Colon (tissue), 2 donors: ENCODE results near the gene IL31RA.

ENCODE experiments used
- FAIRE-seq: peaks from 2 replicates; lab custom pipeline; 2012; peaks lifted over from hg19 to GRCh38; lab: Jason Lieb, UNC
- donor health status: control.
- donor health status: control.

Gene IL31RA

GRCh38 chr5:55903121-55903701, 52.1 kb downstream of the IL31RA start:
- no peak for FAIRE-seq

GRCh38 chr5:55904152-55904551, 53.0 kb downstream of the IL31RA start:
- FAIRE-seq, result no peak

- no peak for FAIRE-seq
These were observed 54.1 kb downstream of the IL31RA start for GRCh38 chr5:55905251-55905650.

DNA sequence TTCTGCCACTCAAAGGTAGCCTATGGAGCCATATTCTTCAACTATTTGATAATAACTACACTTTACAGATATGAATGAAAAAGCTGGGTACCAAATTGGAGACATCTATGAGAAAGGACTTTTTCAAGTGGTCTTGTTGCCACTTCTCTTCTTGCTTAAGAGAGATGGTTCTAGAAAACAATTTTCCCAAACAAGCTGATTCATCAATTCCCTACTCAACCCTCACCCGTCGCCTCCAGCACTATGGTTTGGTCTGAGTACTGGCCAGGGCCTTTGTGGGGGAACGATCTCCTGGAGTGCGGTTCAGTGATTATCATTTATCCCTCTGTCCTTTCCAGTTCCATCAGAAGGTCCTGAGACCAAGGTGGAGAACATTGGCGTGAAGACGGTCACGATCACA, 56.8 kb downstream of the IL31RA start:
- no peak for FAIRE-seq

- no peak for FAIRE-seq
These were observed 57.6 kb downstream of the IL31RA start for GRCh38 chr5:55908804-55909203.

DNA sequence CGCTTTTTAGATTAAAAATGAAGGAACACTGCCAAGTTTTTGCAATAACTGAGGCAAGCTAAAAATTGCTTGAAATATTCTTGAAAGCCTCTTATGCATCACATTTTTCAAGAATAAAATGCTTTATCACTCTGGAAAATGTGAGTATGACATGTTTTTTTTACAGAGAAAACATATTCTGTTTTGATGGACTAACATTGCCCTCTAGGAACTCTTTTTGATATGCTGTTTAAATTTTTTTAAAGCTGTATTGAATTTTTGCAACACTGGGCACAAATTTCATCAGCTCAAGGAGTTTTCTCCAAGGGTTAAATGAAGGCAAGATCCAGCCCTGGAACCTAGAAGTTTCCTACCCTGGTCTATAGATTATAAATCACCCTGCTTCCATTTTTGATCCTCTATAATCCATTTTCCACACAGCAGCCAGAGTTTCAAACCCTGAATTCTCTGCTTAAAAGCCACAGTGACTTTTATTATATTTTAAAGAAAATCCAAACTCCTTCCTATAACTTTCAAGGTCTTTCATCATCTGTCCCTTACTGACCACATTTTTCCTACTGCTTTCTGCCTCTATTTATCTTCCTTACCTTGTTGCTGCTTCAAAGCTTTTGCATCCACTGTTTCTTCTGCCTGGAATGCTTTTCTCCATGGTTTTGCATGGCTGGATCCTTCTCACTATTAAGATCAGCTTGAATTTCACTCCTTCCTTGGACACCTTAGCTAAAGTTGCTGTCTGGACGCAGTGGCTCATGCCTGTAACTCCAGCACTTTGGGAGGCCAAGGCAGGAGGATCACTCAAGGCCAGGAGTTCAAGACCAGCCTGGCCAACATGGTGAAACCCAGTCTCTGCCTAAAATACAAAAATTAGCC, 60.9 kb downstream of the IL31RA start:
- FAIRE-seq, result no peak

GRCh38 chr5:55913466-55914413, 62.6 kb downstream of the IL31RA start:
- FAIRE-seq, result no peak

DNA sequence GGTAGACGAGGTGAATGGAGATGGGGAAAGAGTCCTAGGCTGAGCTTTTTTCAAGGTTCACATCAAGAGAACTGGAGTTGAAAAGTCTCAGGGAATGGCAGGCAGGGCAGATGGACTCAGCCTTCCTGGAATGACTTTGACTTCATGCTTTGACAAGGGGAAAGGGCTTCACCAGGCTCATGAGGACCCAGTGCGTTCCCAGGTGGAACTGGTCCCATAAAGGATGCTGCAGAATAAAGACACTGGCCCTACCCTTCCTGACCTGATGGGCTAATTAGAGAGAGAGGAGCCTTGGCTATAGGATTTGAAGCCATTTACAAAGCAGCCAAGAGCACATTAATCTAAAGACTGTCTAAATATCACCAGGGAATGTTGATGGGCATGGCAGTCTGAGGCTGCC, 63.8 kb downstream of the IL31RA start:
- no peak for FAIRE-seq

- no peak for FAIRE-seq
These were observed 64.6 kb downstream of the IL31RA start for GRCh38 chr5:55915783-55916182.

DNA sequence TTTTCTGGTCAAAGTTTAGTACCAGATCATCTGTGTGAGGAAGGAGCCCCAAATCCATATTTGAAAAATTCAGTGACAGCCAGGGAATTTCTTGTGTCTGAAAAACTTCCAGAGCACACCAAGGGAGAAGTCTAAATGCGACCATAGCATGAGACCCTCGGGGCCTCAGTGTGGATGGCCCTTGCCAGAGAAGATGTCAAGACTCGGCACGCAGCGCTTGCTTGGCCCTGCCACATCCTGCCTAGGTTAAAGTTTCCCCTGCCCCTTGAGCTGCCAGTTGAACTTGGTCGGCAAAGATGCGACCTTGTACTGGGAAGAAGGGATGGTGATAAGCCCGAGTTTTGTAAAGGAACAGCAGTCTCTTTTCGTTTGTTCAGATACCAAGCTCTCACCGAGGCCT, 65.8 kb downstream of the IL31RA start:
- no peak for FAIRE-seq

DNA sequence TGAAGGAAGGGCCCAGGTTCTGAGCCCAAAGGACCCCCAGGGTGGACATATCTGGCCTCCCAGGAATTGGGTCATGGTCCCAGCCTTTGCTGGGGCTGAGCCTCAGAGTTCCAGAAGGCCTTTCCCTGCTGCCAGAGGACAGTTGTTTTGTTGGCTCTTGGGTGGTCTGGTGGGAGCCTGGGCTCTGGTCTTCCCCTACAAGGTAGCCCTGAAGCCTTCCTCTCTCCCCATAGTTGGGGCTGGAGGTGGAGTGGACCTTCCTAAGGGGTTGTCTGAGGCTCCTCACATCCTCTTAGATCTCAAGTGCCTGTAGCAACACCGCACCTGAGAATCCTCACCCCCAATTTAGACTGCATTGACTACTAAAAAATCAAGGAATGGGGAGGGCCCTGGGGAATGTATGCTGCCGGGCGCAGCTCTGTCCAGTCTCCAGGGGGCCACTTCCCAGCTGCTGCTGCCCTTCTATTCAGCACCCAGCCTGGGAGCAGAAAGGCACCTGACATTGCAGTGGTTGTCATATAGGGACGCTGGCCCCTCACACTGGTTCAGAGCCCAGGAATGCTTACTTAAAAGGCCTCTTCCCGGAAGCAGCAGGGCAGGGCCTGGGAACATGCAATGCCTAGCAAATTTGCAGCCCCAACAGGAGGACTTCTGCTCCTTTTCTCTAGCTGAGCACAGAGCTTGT, 66.4 kb downstream of the IL31RA start:
- no peak for FAIRE-seq

DNA sequence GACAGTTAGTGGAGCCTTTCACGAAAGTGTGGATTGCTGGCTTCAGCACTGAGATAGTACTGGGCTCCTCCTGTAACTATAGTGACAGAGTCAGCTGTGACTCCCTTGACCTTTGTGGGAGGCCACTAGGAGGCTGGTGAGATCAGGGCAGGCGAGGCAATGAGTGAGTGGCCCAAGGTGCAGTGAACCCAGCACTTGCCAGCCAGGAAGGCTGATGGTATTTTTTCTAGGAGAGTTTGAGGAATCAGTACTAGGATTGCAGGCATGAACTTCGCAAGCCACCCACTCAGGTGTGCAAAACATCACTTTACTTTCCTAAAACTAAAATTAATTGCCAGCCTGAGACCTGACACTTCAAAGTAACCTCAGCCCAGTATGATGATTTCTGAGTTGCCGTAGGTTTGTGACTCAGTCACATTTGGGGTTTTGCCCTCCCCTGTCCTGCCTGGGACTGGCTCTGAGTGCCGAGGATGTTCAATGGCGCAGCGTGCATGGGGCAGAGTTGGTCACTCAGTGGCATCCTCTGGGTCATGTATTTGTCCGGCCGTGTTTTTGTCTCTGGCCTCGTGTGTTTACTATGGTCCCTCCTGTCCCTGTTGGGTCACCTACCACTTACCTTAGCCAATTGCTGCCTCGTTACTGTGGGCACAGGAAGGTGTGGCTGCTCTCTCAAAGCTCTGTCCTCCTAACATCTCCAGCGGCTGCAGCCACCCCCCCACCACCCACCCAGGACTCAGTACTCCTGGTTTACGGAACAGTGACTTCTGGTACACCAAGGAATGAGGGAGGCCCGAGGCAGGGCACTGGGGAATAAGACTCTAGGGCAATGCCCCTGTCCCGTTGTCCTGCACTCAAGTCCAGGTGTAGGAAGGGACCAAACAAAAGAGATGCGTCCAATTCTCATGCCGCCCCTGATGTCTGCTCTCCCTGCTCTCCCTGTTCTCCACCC, 67.2 kb downstream of the IL31RA start:
- FAIRE-seq, result no peak

GRCh38 chr5:55919625-55920024, 68.5 kb downstream of the IL31RA start:
- FAIRE-seq, result no peak

GRCh38 chr5:55920784-55921183, 69.6 kb downstream of the IL31RA start:
- FAIRE-seq, result no peak

DNA sequence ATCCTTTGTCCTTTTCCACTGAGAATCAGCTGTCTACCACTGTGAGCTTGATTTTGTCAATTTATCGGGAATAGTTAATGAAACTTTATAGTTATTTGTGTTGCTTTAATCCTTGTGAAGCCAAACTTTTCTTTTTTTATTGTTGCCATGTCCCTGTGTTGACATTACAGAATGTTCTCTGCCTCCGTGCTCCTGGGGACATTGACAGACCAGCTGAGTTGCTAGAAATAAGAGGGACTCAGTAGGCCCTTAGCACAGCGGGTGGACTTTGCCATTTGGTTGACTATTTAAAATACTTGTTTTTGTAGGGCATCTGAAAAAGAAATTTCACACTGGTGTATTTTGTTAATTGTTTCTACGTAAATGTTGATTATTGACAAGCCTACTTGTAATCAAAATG, 70.5 kb downstream of the IL31RA start:
- no peak for FAIRE-seq

GRCh38 chr5:55923177-55923771, 72.1 kb downstream of the IL31RA start:
- FAIRE-seq, result no peak

GRCh38 chr5:55923865-55924500, 72.8 kb downstream of the IL31RA start:
- FAIRE-seq, result no peak

GRCh38 chr5:55924744-55925143, 73.6 kb downstream of the IL31RA start:
- FAIRE-seq, result no peak

DNA sequence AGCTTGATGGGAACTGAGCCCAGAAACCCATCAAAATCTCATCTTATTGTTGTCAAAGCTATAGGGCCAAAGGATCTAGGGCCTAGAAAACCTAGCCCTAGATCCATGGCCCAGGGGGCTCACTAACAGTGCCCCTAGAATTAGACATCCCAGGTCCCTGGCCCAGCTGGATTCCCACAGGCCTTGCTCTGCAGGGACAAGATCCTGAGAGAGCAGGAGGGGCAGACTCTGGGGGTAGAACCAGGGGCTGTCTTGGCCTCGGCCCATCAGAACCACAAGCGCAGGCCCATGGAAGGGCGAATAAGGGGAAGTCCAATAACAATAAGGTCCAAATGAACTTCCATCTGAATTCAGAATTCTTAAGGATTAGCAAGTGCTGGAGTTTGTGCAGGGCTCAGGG, 74.0 kb downstream of the IL31RA start:
- no peak for FAIRE-seq

- FAIRE-seq, result no peak
These were observed 74.6 kb downstream of the IL31RA start for GRCh38 chr5:55925712-55926111.
